GM06990 (cell line): ENCODE measurements around the gene MRPL30.

ENCODE experiments used
- DNase-seq: peaks from one replicate; pipeline ENCODE4 v3.0.0-alpha.2; 2011; ENCODE audit not compliant: insufficient read length; ENCODE audit errors: extremely low read depth
- H3K27me3 ChIP-seq: replicated peaks from 2 replicates; pipeline ENCODE4 v1.6.0; 2011; ENCODE audit warnings: low read length; ENCODE audit not compliant: control insufficient read depth, insufficient read depth
- H3K36me3 ChIP-seq: 2 replicates; pipeline ENCODE4 v1.5.1; 2011; ENCODE audit warnings: low read length; ENCODE audit not compliant: control insufficient read depth, insufficient read depth
- H3K4me3 ChIP-seq: replicated peaks from 2 replicates; pipeline ENCODE4 v1.5.1; 2011; ENCODE audit warnings: low read depth, mild to moderate bottlenecking, control low read depth, low read length
- CTCF ChIP-seq: IDR thresholded peaks from 2 replicates; pipeline ENCODE4 v1.5.1; 2011; ENCODE audit warnings: low read length, control low read depth, mild to moderate bottlenecking, inconsistent platforms; ENCODE audit not compliant: insufficient read depth, poor library complexity, severe bottlenecking

The MRPL30 gene

GRCh38 chr2:99141110-99142108 lies 39.6 kb upstream of the MRPL30 start, which contains the start of gene C2orf15:
TSS of gene C2orf15 (plus strand) at chr2:99141707. CDS start at chr2:99150559, 8,852 bp downstream.
- H3K27me3 ChIP-seq = no peaks in the 10 kb centered on the region
- H3K36me3 ChIP-seq = no peaks in the 10 kb centered on the region
- no peak for TF ChIP-seq CTCF
- peak within 1 kb of the TSS; percentile 86 for H3K4me3 ChIP-seq
- DNase-seq = peak; percentile 97

- Histone ChIP-seq H3K4me3 (no peak overlapping the region), H3K27me3 (no peaks in the 10 kb centered on the region), H3K36me3 (no peaks in the 10 kb centered on the region)
- TF ChIP-seq CTCF = no peak
- no peak for DNase-seq
These were observed 30.3 kb upstream of the MRPL30 start for GRCh38 chr2:99150706-99151105.

GRCh38 chr2:99152199-99152895 lies 28.6 kb upstream of the MRPL30 start:
- Histone ChIP-seq H3K4me3 (no peak overlapping the region), H3K36me3 (no peaks in the 10 kb centered on the region), H3K27me3 (no peaks in the 10 kb centered on the region)
- DNase-seq = no peak
- no peak for TF ChIP-seq CTCF

GRCh38 chr2:99153921-99154604 lies 26.9 kb upstream of the MRPL30 start:
- no peak for TF ChIP-seq CTCF
- H3K4me3 ChIP-seq = peak overlapping the region; percentile 84
- H3K36me3 ChIP-seq = no peaks in the 10 kb centered on the region
- H3K27me3 ChIP-seq = no peaks in the 10 kb centered on the region
- DNase-seq = no peak

GRCh38 chr2:99154643-99155536 lies 26.1 kb upstream of the MRPL30 start, which contains the start of the genes LIPT1 and TSGA10:
TSS of gene LIPT1 (plus strand) at chr2:99154967. CDS start at chr2:99161958, 6,991 bp downstream.
TSS of gene TSGA10 (minus strand) at chr2:99154942. CDS start at chr2:99109439, 45,503 bp downstream.
- DNase-seq = peak; percentile 94
- peak within 1 kb of the TSS; percentile 84 for H3K4me3 ChIP-seq
- no peaks in the 10 kb centered on the region for H3K27me3 ChIP-seq

More at GRCh38 chr2:99154643-99155536, 26.1 kb upstream of the MRPL30 start, which contains the start of the genes LIPT1 and TSGA10:
- H3K36me3 ChIP-seq = no peaks in the 10 kb centered on the region
- TF ChIP-seq CTCF = peak; percentile 14
